Measurements from ENCODE around the gene BIK.

GRCh38 chr22:43079742-43080141 is 30.8 kb upstream of the BIK start:
- no peak for TF ChIP-seq GATA2 (IDR thresholded peaks at IDR 0.05; ENCODE audit: low read depth, low read length)
- no peak for TF ChIP-seq GATA3 (IDR thresholded peaks at IDR 0.05; ENCODE audit: low read depth, low read length)

Measured in SH-SY5Y (cell line).